KMS-11 (cell line): ENCODE results near the gene DBNDD2.
A peak's percentile ranks its signal among the peaks of the same experiment; 100 is the strongest.

Experiments
- H2AFZ ChIP-seq: fragments of 200-600 bp; sonication (generic); 2 replicates; pipeline ENCODE4 v1.6.1; 2016; ENCODE audit warnings: antibody characterized with exemption, mixed run types, low read depth
- H3K27ac ChIP-seq: fragments of 200-600 bp; sonication (generic); 2 replicates; pipeline ENCODE4 v1.6.1; 2016; ENCODE audit warnings: mild to moderate bottlenecking, mixed run types
- H3K27me3 ChIP-seq: fragments of 200-600 bp; sonication (generic); 2 replicates; pipeline ENCODE4 v1.6.1; 2017; ENCODE audit warnings: mild to moderate bottlenecking, low read depth, mixed run types, moderate library complexity; ENCODE audit not compliant: insufficient read depth
- H3K36me3 ChIP-seq: fragments of 200-600 bp; sonication (generic); 2 replicates; pipeline ENCODE4 v1.6.1; 2017; ENCODE audit warnings: mild to moderate bottlenecking, mixed run types; ENCODE audit not compliant: insufficient read depth
- H3K4me1 ChIP-seq: fragments of 200-600 bp; sonication (generic); 2 replicates; pipeline ENCODE4 v1.6.1; 2016; ENCODE audit warnings: mild to moderate bottlenecking, low read depth, mixed run types; ENCODE audit not compliant: poor library complexity, severe bottlenecking
- H3K4me2 ChIP-seq: fragments of 200-600 bp; sonication (generic); 2 replicates; pipeline ENCODE4 v1.7.0; 2016; ENCODE audit warnings: mild to moderate bottlenecking, mixed run types
- H3K4me3 ChIP-seq: fragments of 200-600 bp; sonication (generic); IDR thresholded peaks from 2 replicates; pipeline ENCODE4 v1.6.1; 2017; ENCODE audit warnings: low read depth, low read length, mixed read lengths; ENCODE audit not compliant: insufficient read depth
- H3K79me2 ChIP-seq: fragments of 200-600 bp; sonication (generic); 2 replicates; pipeline ENCODE4 v1.6.1; 2016; ENCODE audit warnings: low read depth, mixed run types; ENCODE audit not compliant: insufficient read depth
- H3K9ac ChIP-seq: fragments of 200-600 bp; sonication (generic); 2 replicates; pipeline ENCODE4 v1.6.1; 2016; ENCODE audit warnings: mild to moderate bottlenecking, mixed run types
- H4K20me1 ChIP-seq: fragments of 200-600 bp; sonication (generic); 2 replicates; pipeline ENCODE4 v1.6.1; 2016; ENCODE audit warnings: mild to moderate bottlenecking, mixed run types; ENCODE audit not compliant: insufficient read depth
- CTCF ChIP-seq: fragments of 200-600 bp; sonication (generic); conservative IDR thresholded peaks from 2 replicates; pipeline ENCODE4 v1.6.1; 2017; ENCODE audit warnings: low read depth, mild to moderate bottlenecking, antibody characterized with exemption, low read length, moderate library complexity, mixed read lengths

DBNDD2 gene

GRCh38 chr20:45415822-45416637 lies 7.9 kb downstream of the DBNDD2 start, which contains the start of gene PIGT:
PIGT (plus strand) TSS chr20:45416141; CDS start chr20:45416157, 16 bp downstream.
- H3K27ac ChIP-seq = peak within 1 kb of the TSS; percentile 28

DNA sequence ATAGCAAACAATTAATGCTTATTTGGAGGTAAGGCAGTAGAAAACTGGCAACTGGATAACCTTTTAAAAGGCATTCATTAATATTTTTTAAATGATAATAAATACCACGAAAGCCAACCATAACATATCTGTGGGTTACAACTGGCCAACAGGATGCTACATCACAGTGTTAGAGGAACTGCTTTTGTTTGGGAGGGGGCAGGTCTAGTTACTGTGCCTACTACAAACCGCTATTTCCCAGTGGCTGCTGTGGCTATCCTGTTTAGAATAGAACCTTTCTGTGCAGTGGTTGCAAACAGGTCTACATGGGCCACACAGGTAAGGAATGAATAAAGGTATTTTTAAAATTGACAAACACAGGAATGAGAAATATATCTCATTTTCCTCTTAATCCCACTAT lies 8.8 kb downstream of the DBNDD2 start:
- Histone ChIP-seq H3K4me2 (peak overlapping the region; percentile 87), H3K27me3 (no peaks in the 10 kb centered on the region), H3K4me3 (no peak overlapping the region), H3K27ac (no peak overlapping the region), H4K20me1 (no peaks in the 10 kb centered on the region), H3K4me1 (peaks cover 27% of the 10 kb centered on the region), H3K79me2 (peaks cover 25% of the 10 kb centered on the region), H2AFZ (peak overlapping the region; percentile 98; the same call in 1 of the 2 replicates), H3K9ac (peak overlapping the region; percentile 84; the same call in 1 of the 2 replicates), H3K36me3 (peaks cover 5% of the 10 kb centered on the region; the same call in 1 of the 2 replicates)
- no peak for TF ChIP-seq CTCF

More at GRCh38 chr20:45415822-45416637, 7.9 kb downstream of the DBNDD2 start, which contains the start of gene PIGT:
- H3K4me1 ChIP-seq = peaks cover 27% of the 10 kb centered on the region
- TF ChIP-seq CTCF = no peak
- H3K4me3 ChIP-seq = no peak within 1 kb of the TSS
- peaks cover 5% of the 10 kb centered on the region; the same call in 1 of the 2 replicates for H3K36me3 ChIP-seq
- H3K4me2 ChIP-seq = peak within 1 kb of the TSS; percentile 87
- H3K9ac ChIP-seq = peak within 1 kb of the TSS; percentile 84
- peaks cover 25% of the 10 kb centered on the region for H3K79me2 ChIP-seq
- no peaks in the 10 kb centered on the region for H3K27me3 ChIP-seq
- H4K20me1 ChIP-seq = no peaks in the 10 kb centered on the region
- peak within 1 kb of the TSS; percentile 98 for H2AFZ ChIP-seq

GRCh38 chr20:45419188-45420091 lies 11.4 kb downstream of the DBNDD2 start:
- Histone ChIP-seq H2AFZ (no peak overlapping the region), H3K36me3 (peaks cover 5% of the 10 kb centered on the region; the same call in 1 of the 2 replicates), H3K4me1 (peaks cover 26% of the 10 kb centered on the region), H3K4me3 (no peak overlapping the region), H3K9ac (no peak overlapping the region), H3K4me2 (no peak overlapping the region), H3K79me2 (peaks cover 25% of the 10 kb centered on the region), H3K27me3 (no peaks in the 10 kb centered on the region), H3K27ac (no peak overlapping the region), H4K20me1 (no peaks in the 10 kb centered on the region)
- TF ChIP-seq CTCF = no peak

DNA sequence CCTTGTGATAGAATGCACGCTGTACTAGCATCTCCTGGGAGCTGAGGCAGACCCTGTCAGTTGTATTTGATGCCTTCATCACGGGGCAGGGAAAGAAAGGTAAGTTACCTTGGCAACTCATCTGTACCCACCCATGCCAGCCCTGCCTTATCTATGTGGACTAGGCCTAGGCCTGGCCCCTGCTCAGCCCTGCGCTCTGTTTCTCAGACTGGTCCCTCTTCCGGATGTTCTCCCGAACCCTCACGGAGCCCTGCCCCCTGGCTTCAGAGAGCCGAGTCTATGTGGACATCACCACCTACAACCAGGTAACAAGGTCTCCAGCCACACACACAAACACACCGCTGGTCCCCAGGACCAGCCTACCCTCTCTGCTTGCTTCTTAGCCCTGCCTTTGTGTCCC lies 12.0 kb downstream of the DBNDD2 start:
- Histone ChIP-seq H3K27ac (no peak overlapping the region), H3K79me2 (peaks cover 25% of the 10 kb centered on the region), H3K4me3 (no peak overlapping the region), H3K4me2 (no peak overlapping the region), H2AFZ (no peak overlapping the region), H3K9ac (no peak overlapping the region), H3K27me3 (no peaks in the 10 kb centered on the region), H4K20me1 (no peaks in the 10 kb centered on the region), H3K4me1 (peaks cover 19% of the 10 kb centered on the region), H3K36me3 (peaks cover 7% of the 10 kb centered on the region; the same call in 1 of the 2 replicates)
- TF ChIP-seq CTCF = no peak
